WTC11 (cell line): ENCODE measurements around the gene CFH.

Experiments
- CREB1 ChIP-seq: sonication (generic); formaldehyde crosslinking; IDR thresholded peaks from 2 replicates; pipeline ENCODE4 v1.8.0; 2023; ENCODE audit warnings: mild to moderate bottlenecking, missing genetic modification reagents
- CREM ChIP-seq: sonication (generic); formaldehyde crosslinking; IDR thresholded peaks from 2 replicates; pipeline ENCODE4 v1.8.1; 2022; ENCODE audit warnings: mild to moderate bottlenecking, missing genetic modification reagents, moderate library complexity
- CTCF ChIP-seq: fragments of 200-600 bp; IDR thresholded peaks from 2 replicates; pipeline ENCODE4 v1.8.0; 2022; ENCODE audit warnings: antibody characterized with exemption
- GTF2I ChIP-seq: fragments of 250-450 bp; sonication (Bioruptor Pico); conservative IDR thresholded peaks from 2 replicates; pipeline ENCODE4 v1.4.0; 2021; ENCODE audit warnings: mild to moderate bottlenecking
- KAT7 ChIP-seq: sonication (generic); formaldehyde crosslinking; IDR thresholded peaks from 2 replicates; pipeline ENCODE4 v1.8.1; 2023; ENCODE audit warnings: missing genetic modification reagents, mild to moderate bottlenecking, borderline replicate concordance
- NR3C1 ChIP-seq: sonication (generic); formaldehyde crosslinking; conservative IDR thresholded peaks from 2 replicates; pipeline ENCODE4 v1.8.1; 2023; ENCODE audit warnings: low read depth, mild to moderate bottlenecking, missing genetic modification reagents
- SP1 ChIP-seq: sonication (generic); formaldehyde crosslinking; conservative IDR thresholded peaks from 2 replicates; pipeline ENCODE4 v1.8.1; 2022; ENCODE audit warnings: missing genetic modification reagents
- TEAD4 ChIP-seq: sonication (generic); formaldehyde crosslinking; IDR thresholded peaks from 2 replicates; pipeline ENCODE4 v1.8.0; 2022; ENCODE audit warnings: mild to moderate bottlenecking, missing genetic modification reagents
- TF ChIP-seq, protein P1 (sequence below): sonication (generic); formaldehyde crosslinking; IDR thresholded peaks from 2 replicates; pipeline ENCODE4 v1.8.1; 2023; ENCODE audit warnings: mild to moderate bottlenecking, moderate library complexity, missing genetic modification reagents
- TF ChIP-seq, protein P2 (sequence below): fragments of 250-450 bp; sonication (Bioruptor Pico); IDR thresholded peaks from 2 replicates; pipeline ENCODE4 v1.9.0; 2021; ENCODE audit warnings: mild to moderate bottlenecking

DNA sequence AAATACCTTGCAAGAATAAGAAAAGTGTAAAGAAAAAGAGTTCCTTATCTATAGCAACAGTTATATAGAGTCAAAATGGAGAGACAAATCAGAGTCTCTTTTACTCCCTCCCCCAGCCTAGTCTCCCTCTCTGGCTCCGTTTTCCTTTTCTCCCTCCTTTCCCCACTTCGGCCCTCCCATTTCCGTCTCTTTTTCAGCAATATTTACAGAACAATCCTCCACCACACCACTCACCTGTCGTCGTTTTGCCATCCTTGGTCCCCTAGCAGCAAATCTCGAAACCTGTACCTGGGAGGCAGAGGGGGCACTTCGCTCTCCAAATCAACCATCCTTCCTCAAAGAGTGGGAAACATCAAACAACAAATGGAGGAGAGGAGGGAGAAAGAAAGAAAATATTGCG, 43.9 kb upstream of the CFH start:
- TF ChIP-seq KAT7 (no peak), TEAD4 (no peak), NR3C1 (CRISPR knock-in tag) (no peak), CREB1 (no peak), GTF2I (CRISPR knock-in tag) (no peak), CTCF (no peak), CREM (no peak), SP1 (CRISPR knock-in tag) (no peak)
- TF ChIP-seq, protein P1, sequence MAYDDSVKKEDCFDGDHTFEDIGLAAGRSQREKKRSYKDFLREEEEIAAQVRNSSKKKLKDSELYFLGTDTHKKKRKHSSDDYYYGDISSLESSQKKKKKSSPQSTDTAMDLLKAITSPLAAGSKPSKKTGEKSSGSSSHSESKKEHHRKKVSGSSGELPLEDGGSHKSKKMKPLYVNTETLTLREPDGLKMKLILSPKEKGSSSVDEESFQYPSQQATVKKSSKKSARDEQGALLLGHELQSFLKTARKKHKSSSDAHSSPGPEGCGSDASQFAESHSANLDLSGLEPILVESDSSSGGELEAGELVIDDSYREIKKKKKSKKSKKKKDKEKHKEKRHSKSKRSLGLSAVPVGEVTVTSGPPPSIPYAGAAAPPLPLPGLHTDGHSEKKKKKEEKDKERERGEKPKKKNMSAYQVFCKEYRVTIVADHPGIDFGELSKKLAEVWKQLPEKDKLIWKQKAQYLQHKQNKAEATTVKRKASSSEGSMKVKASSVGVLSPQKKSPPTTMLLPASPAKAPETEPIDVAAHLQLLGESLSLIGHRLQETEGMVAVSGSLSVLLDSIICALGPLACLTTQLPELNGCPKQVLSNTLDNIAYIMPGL: no peak
- TF ChIP-seq, protein P2, sequence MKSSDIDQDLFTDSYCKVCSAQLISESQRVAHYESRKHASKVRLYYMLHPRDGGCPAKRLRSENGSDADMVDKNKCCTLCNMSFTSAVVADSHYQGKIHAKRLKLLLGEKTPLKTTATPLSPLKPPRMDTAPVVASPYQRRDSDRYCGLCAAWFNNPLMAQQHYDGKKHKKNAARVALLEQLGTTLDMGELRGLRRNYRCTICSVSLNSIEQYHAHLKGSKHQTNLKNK (CRISPR knock-in tag): no peak
